ENCODE data around the gene URB1.

URB1 gene

GRCh38 chr21:32285476-32285875 lies 107.3 kb downstream of the URB1 start:
- no peak overlapping the region for H3K27ac ChIP-seq
- TF ChIP-seq ZFX (IDR thresholded peaks at IDR 0.05; ENCODE audit: borderline replicate concordance) (no peak), CTCF (IDR thresholded peaks at IDR 0.05) (no peak)

GRCh38 chr21:32282992-32283391 lies 109.8 kb downstream of the URB1 start:
- TF ChIP-seq ZFX (IDR thresholded peaks at IDR 0.05; ENCODE audit: borderline replicate concordance) (no peak), CTCF (IDR thresholded peaks at IDR 0.05) (no peak)

GRCh38 chr21:32281531-32281930 lies 111.3 kb downstream of the URB1 start:
- TF ChIP-seq ZFX (IDR thresholded peaks at IDR 0.05; ENCODE audit: borderline replicate concordance) (no peak), CTCF (IDR thresholded peaks at IDR 0.05) (no peak)
- H3K27ac ChIP-seq = no peak overlapping the region

More at GRCh38 chr21:32282992-32283391, 109.8 kb downstream of the URB1 start:
- no peak overlapping the region for H3K27ac ChIP-seq

- TF ChIP-seq CTCF (IDR thresholded peaks at IDR 0.05) (no peak), ZFX (IDR thresholded peaks at IDR 0.05; ENCODE audit: borderline replicate concordance) (no peak)
- H3K27ac ChIP-seq = peak overlapping the region; percentile 71
Measured at GRCh38 chr21:32279377-32279680, 113.5 kb downstream of the URB1 start.

GRCh38 chr21:32278518-32279376 lies 114.1 kb downstream of the URB1 start, which contains the start of gene MIS18A:
TSS of gene MIS18A (minus strand) at chr21:32279049. CDS start at chr21:32279014, 35 bp downstream.
- H3K27ac ChIP-seq = peak within 1 kb of the TSS; percentile 71
- TF ChIP-seq ZFX (IDR thresholded peaks at IDR 0.05; ENCODE audit: borderline replicate concordance) (no peak), CTCF (IDR thresholded peaks at IDR 0.05) (no peak)

GRCh38 chr21:32278103-32278502 lies 114.7 kb downstream of the URB1 start:
- peak overlapping the region; percentile 71 for H3K27ac ChIP-seq
- no peak for TF ChIP-seq ZFX (IDR thresholded peaks at IDR 0.05; ENCODE audit: borderline replicate concordance)
- TF ChIP-seq CTCF (IDR thresholded peaks at IDR 0.05) = no peak

- no peak overlapping the region for H3K27ac ChIP-seq
- TF ChIP-seq ZFX (IDR thresholded peaks at IDR 0.05; ENCODE audit: borderline replicate concordance) (no peak), CTCF (IDR thresholded peaks at IDR 0.05) (no peak)
Measured at GRCh38 chr21:32276671-32277070, 116.1 kb downstream of the URB1 start.

Data from 22Rv1 (cell line).